H1 (cell line): ENCODE measurements around the gene TEKTIP1. TPM values are rescaled to one million over a fixed set of nuclear protein-coding genes. Genes with fewer than 3 reads are reported as not detected.

Source experiments
- EP300 ChIP-seq, 2 experiments: IDR thresholded peaks; 1 replicate in 1 of 2; 2 replicates in 1 of 2; pipeline ENCODE4 v1.6.1; 2011 to 2012; ENCODE audit warnings: low read depth in 2 of 2, low read length in 2 of 2, mild to moderate bottlenecking in 2 of 2, borderline replicate concordance in 1 of 2, inconsistent platforms in 1 of 2, moderate library complexity in 1 of 2
- TAF7 ChIP-seq: optimal IDR thresholded peaks from 2 replicates; pipeline ENCODE3; 2011; ENCODE audit warnings: low read depth, mild to moderate bottlenecking, inconsistent platforms, low read length, moderate library complexity, borderline replicate concordance
- polyA plus RNA-seq, 7 experiments: library from polyadenylated mRNA; depleted of rRNA in 3 of 7; stranded (reverse) in 5 of 7; unstranded in 2 of 7; fragments of >200 nt in 5 of 7; fragments of 200-250 nt in 2 of 7; gene quantifications; 1 replicate in 5 of 7; 2 replicates in 1 of 7; 4 replicates in 1 of 7; pipeline versions ENCODE4 v1.2.1 to v1.2.3, GENCODE V29; 2011 to 2013; ENCODE audit warnings: missing spikeins in 2 of 7, mixed read lengths in 2 of 7
- total RNA-seq: library from RNA; stranded (reverse); fragmentation: NEBNext Ultra II Directional; extraction: Animal tissue kit (Norgen Biotek cat#: 25700); gene quantifications from 2 replicates; pipeline ENCODE4 v1.2.1, GENCODE V29; 2021
- TF ChIP-seq, protein P1 (sequence below): IDR thresholded peaks from 2 replicates; pipeline ENCODE4 v1.6.1; 2012; ENCODE audit warnings: low read length, inconsistent platforms

The TEKTIP1 gene
- total and polyA plus RNA-seq, 2 of the 8 experiments (the other 6 are each of a cell fraction or from before 2014, with no cell fraction given): 1.1 TPM; not detected in 1

DNA sequence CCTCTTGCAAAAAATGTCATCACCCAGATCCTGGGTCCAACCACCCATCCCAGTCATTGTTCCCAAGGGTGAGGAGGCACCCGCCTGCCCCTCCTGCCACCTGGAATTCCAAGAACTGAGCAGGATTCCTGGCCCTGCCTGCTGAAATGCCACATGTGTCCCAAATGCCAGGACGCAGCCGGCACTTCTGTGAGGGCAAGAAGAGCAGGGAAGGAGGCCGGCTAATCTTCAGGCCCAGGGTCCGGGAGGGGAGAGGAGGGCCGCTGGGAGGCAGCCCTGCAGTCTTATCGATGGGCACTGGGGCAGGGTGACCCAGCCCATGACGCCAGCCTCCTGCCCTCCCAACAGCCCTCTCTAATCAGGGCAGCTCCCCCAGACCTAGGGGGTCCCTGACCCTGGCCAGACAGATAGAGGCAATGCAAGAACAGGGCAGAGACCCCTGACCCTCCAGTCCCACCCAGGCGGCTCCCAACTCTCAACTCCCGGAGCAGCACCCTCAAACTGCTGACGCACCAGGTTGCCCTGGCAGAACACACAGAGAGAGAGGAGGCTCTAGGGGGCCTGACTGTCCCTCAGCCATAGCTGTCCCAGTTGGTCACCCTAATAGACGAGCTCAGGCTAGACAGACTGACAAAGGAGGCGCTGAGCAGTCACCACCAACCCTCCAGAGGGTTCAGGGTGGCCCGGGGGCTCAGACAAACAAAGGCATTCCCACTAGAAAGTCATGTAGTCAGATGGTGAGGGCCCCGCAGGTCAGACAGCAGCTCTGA is 16.9 kb downstream of the TEKTIP1 start (continued):
- TF ChIP-seq, protein P1, sequence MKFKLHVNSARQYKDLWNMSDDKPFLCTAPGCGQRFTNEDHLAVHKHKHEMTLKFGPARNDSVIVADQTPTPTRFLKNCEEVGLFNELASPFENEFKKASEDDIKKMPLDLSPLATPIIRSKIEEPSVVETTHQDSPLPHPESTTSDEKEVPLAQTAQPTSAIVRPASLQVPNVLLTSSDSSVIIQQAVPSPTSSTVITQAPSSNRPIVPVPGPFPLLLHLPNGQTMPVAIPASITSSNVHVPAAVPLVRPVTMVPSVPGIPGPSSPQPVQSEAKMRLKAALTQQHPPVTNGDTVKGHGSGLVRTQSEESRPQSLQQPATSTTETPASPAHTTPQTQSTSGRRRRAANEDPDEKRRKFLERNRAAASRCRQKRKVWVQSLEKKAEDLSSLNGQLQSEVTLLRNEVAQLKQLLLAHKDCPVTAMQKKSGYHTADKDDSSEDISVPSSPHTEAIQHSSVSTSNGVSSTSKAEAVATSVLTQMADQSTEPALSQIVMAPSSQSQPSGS: no peak
- TF ChIP-seq EP300 (IDR thresholded peaks at IDR 0.05; ENCODE audit: borderline replicate concordance in 1 of 2, low read depth in 2 of 2, low read length in 2 of 2) (no peak), TAF7 (no peak)
- TF ChIP-seq, all 59 proteins: peak for 0
